Neural progenitor cell (in vitro differentiated cells): ENCODE results near the gene TATDN3. TPM values are rescaled to one million over a fixed set of nuclear protein-coding genes. Genes with fewer than 3 reads are reported as not detected.
A peak's percentile ranks its signal among the peaks of the same experiment; 100 is the strongest.

ENCODE experiments used
- DNase-seq: peaks from one replicate; pipeline ENCODE4 v3.0.0-alpha.2; 2016; ENCODE audit warnings: low spot score
- H2AFZ ChIP-seq: fragments of 200-600 bp; sonication (generic); replicated peaks from 2 replicates; pipeline ENCODE4 v1.6.1; 2016; ENCODE audit warnings: antibody characterized with exemption
- H3F3A ChIP-seq: fragments of 200-600 bp; sonication (generic); 2 replicates; pipeline ENCODE4 v1.6.1; 2016; ENCODE audit warnings: antibody characterized with exemption, low read depth
- H3K27ac ChIP-seq: fragments of 200-600 bp; sonication (generic); 2 replicates; pipeline ENCODE4 v1.5.1; 2016; ENCODE audit warnings: mild to moderate bottlenecking
- H3K27me3 ChIP-seq: fragments of 200-600 bp; sonication (generic); 2 replicates; pipeline ENCODE4 v1.6.1; 2016; ENCODE audit warnings: mild to moderate bottlenecking, moderate library complexity
- H3K36me3 ChIP-seq: fragments of 200-600 bp; sonication (generic); 2 replicates; pipeline ENCODE4 v1.5.1; 2016
- H3K4me1 ChIP-seq: fragments of 200-600 bp; sonication (generic); 2 replicates; pipeline ENCODE4 v1.6.1; 2016; ENCODE audit warnings: mixed run types
- H3K4me2 ChIP-seq: fragments of 200-600 bp; sonication (generic); 2 replicates; pipeline ENCODE4 v1.6.1; 2016
- H3K4me3 ChIP-seq: fragments of 200-600 bp; sonication (generic); 2 replicates; pipeline ENCODE4 v1.5.1; 2016
- H3K79me2 ChIP-seq: fragments of 200-600 bp; sonication (generic); 2 replicates; pipeline ENCODE4 v1.6.1; 2016; ENCODE audit warnings: low read depth
- H3K9ac ChIP-seq: fragments of 200-600 bp; sonication (generic); 2 replicates; pipeline ENCODE4 v1.6.1; 2016
- H3K9me3 ChIP-seq: fragments of 200-600 bp; sonication (generic); 2 replicates; pipeline ENCODE4 v1.5.1; 2016; ENCODE audit warnings: low read depth
- H4K20me1 ChIP-seq: fragments of 200-600 bp; sonication (generic); 2 replicates; pipeline ENCODE4 v1.6.1; 2016; ENCODE audit warnings: low read depth
- H3K27ac Mint-ChIP-seq: 3 replicates; pipeline ENCODE4 v1.8.0; 2021; ENCODE audit warnings: mixed read lengths
- H3K27me3 Mint-ChIP-seq: 2 replicates; pipeline ENCODE4 v1.8.0; 2022; ENCODE audit warnings: low read depth, mild to moderate bottlenecking, inconsistent platforms, moderate library complexity, mixed read lengths; ENCODE audit not compliant: insufficient read depth
- H3K36me3 Mint-ChIP-seq: 3 replicates; pipeline ENCODE4 v1.8.0; 2021; ENCODE audit warnings: mixed read lengths
- H3K4me1 Mint-ChIP-seq: 3 replicates; pipeline ENCODE4 v1.8.0; 2021; ENCODE audit warnings: mixed read lengths
- H3K4me3 Mint-ChIP-seq: 3 replicates; pipeline ENCODE4 v1.8.0; 2021; ENCODE audit warnings: mild to moderate bottlenecking, moderate library complexity, mixed read lengths
- H3K9me3 Mint-ChIP-seq: 3 replicates; pipeline ENCODE4 v1.8.0; 2020; ENCODE audit warnings: mixed read lengths
- CTCF ChIP-seq: fragments of 200-600 bp; sonication (generic); IDR thresholded peaks from 2 replicates; pipeline ENCODE4 v1.5.1; 2017; ENCODE audit warnings: antibody characterized with exemption, mild to moderate bottlenecking
- EZH2 ChIP-seq: fragments of 200-600 bp; sonication (generic); IDR thresholded peaks from 2 replicates; pipeline ENCODE4 v1.6.1; 2017; ENCODE audit warnings: antibody characterized with exemption, mild to moderate bottlenecking, moderate library complexity
- EZH2phosphoT487 ChIP-seq: fragments of 200-600 bp; sonication (generic); IDR thresholded peaks from 2 replicates; pipeline ENCODE4 v1.6.1; 2017; ENCODE audit warnings: antibody characterized with exemption
- total RNA-seq: library from RNA; depleted of rRNA; stranded (reverse); fragments of >200 nt; gene quantifications from 2 replicates; pipeline ENCODE4 v1.2.3, GENCODE V29; 2015; ENCODE audit warnings: low replicate concordance

Gene TATDN3
- total RNA-seq, 1 donor from 2014 or later = 18.8 TPM

- Mint-ChIP-seq H3K9me3 (peaks cover 6% of the 10 kb centered on the region), H3K4me3 (no peak overlapping the region), H3K36me3 (peaks cover 30% of the 10 kb centered on the region), H3K4me1 (no peaks in the 10 kb centered on the region), H3K27ac (no peak overlapping the region), H3K27me3 (peaks cover 2% of the 10 kb centered on the region)
- Histone ChIP-seq H3K4me1 (no peaks in the 10 kb centered on the region), H3K27ac (no peak overlapping the region), H3K4me3 (no peak overlapping the region), H3K4me2 (no peak overlapping the region), H3K9me3 (no peaks in the 10 kb centered on the region), H2AFZ (no peak overlapping the region), H3K9ac (no peak overlapping the region), H3F3A (peaks cover 4% of the 10 kb centered on the region), H4K20me1 (peaks cover 12% of the 10 kb centered on the region), H3K36me3 (peaks cover 37% of the 10 kb centered on the region), H3K27me3 (no peaks in the 10 kb centered on the region), H3K79me2 (no peaks in the 10 kb centered on the region)
- no peak for DNase-seq
- TF ChIP-seq EZH2 = no peak
These were observed 10.9 kb upstream of the TATDN3 start for GRCh38 chr1:212780759-212781158.

DNA sequence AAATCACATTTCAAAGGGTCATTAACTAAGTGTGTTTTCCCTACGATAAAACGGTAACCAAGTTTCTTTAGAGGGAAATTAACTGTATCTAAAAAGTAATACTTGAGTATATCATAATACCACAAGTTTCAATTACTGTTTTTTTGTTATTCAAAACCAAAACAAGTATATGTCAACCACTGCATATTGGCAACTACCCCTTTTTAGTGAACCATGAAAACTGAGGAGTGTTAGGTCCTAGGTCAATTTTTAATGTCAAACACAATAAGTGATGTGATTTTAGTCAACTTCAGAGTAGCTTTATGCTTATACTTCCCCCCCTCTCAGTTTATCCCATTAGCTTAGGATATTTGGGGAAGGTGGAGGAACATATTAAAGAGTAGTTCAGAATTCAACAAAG is 10.5 kb upstream of the TATDN3 start:
- H3K36me3 ChIP-seq = peaks cover 37% of the 10 kb centered on the region
- H3K4me2 ChIP-seq = no peak overlapping the region
- TF ChIP-seq EZH2 = no peak
- no peak for TF ChIP-seq CTCF
- no peak for TF ChIP-seq EZH2phosphoT487
- peaks cover 12% of the 10 kb centered on the region for H4K20me1 ChIP-seq
- Mint-ChIP-seq H3K36me3 (peaks cover 32% of the 10 kb centered on the region), H3K27me3 (peaks cover 2% of the 10 kb centered on the region), H3K27ac (no peak overlapping the region), H3K4me1 (no peaks in the 10 kb centered on the region), H3K9me3 (peaks cover 6% of the 10 kb centered on the region), H3K4me3 (no peak overlapping the region)
- H3K27ac ChIP-seq = no peak overlapping the region
- H3K9me3 ChIP-seq = no peaks in the 10 kb centered on the region
- peaks cover 4% of the 10 kb centered on the region for H3K79me2 ChIP-seq
- H3F3A ChIP-seq = peaks cover 4% of the 10 kb centered on the region
- DNase-seq = no peak
- H3K4me1 ChIP-seq = no peaks in the 10 kb centered on the region
- H3K27me3 ChIP-seq = no peaks in the 10 kb centered on the region
- H3K4me3 ChIP-seq = no peak overlapping the region
- H3K9ac ChIP-seq = no peak overlapping the region
- no peak overlapping the region for H2AFZ ChIP-seq

DNA sequence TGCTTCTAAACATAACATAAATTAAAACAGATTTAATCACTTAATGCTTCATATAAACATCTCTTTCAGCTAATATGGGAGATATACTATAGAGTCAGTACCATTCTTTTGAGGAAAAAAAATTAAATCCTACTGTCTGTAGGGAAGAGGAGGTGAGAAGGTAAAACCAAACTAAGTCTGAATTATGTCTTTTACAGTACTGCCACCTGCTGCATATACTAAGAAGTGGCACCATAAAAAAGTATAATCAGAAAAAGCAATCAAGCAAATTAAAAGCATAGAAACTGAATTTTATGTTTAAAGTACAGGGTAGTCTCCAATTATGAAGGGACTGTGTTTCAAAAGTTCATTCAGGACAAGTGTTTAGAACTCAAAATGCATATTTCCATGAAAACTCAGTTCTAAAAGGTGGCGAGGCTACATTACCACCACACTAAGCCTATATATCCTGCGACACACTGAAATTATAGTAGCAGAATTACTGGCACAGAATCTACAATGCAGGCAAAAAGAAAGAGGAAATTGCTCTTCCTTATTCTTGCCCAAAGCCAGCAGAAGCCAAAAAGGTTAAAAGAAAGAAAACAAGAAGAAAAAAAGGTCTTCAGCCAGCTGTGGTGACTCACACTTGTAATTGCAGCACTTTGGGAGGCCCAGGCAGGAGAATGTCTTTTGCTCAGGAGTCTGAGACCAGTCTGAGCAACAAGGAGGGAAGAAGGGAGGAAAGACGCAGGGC is 9.1 kb upstream of the TATDN3 start:
- Mint-ChIP-seq H3K36me3 (peaks cover 24% of the 10 kb centered on the region), H3K27ac (no peak overlapping the region), H3K4me3 (no peak overlapping the region), H3K9me3 (peaks cover 6% of the 10 kb centered on the region), H3K27me3 (peaks cover 2% of the 10 kb centered on the region), H3K4me1 (no peaks in the 10 kb centered on the region)
- Histone ChIP-seq H4K20me1 (peaks cover 22% of the 10 kb centered on the region), H3K9me3 (no peaks in the 10 kb centered on the region), H3K27me3 (no peaks in the 10 kb centered on the region), H3K9ac (no peak overlapping the region), H2AFZ (no peak overlapping the region), H3K79me2 (peaks cover 18% of the 10 kb centered on the region), H3K4me1 (no peaks in the 10 kb centered on the region), H3K4me3 (no peak overlapping the region), H3F3A (peaks cover 4% of the 10 kb centered on the region), H3K36me3 (peaks cover 47% of the 10 kb centered on the region), H3K4me2 (no peak overlapping the region), H3K27ac (no peak overlapping the region)
- DNase-seq = no peak
- TF ChIP-seq CTCF (peak; percentile 56), EZH2 (no peak)

DNA sequence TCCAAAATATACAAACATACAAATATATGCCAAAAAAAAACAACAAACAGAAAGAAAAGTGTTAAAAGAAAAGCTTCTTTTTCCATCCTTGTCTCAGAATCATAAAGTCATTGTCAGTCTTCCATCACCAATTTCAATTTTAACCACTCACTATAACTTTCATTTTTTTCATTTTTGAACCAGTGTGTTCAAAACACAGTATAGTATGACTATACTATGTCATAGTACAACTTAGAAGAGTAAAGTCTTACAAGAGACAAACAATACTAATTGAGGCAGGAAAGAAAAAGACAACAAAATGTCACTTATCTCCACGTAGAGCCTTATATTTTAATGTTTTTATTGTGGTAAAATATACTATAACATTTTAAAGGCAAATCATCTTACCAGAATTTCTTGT is 7.7 kb upstream of the TATDN3 start:
- no peak for DNase-seq
- Histone ChIP-seq H3K27me3 (no peaks in the 10 kb centered on the region), H3F3A (peaks cover 4% of the 10 kb centered on the region), H3K36me3 (peaks cover 50% of the 10 kb centered on the region), H2AFZ (no peak overlapping the region), H3K4me3 (no peak overlapping the region), H3K9ac (no peak overlapping the region), H4K20me1 (peaks cover 31% of the 10 kb centered on the region), H3K4me2 (no peak overlapping the region), H3K4me1 (peaks cover 2% of the 10 kb centered on the region), H3K79me2 (peaks cover 32% of the 10 kb centered on the region), H3K27ac (no peak overlapping the region), H3K9me3 (no peaks in the 10 kb centered on the region)
- Mint-ChIP-seq H3K9me3 (no peaks in the 10 kb centered on the region), H3K4me3 (no peak overlapping the region), H3K27ac (no peak overlapping the region), H3K36me3 (peaks cover 16% of the 10 kb centered on the region), H3K27me3 (peaks cover 2% of the 10 kb centered on the region), H3K4me1 (peaks cover 2% of the 10 kb centered on the region)
- TF ChIP-seq EZH2 (no peak), CTCF (no peak), EZH2phosphoT487 (no peak)
